HG02943 (cell line): ENCODE results near the gene ACSF3.
"Not testable (repeated sequence)": the region's sequence is repeated elsewhere in the genome, so short reads cannot be mapped to it uniquely, and the experiment has no call there.

Experiments
- ATAC-seq: cut with Tn5 transposase; IDR thresholded peaks from one replicate; pipeline ENCODE4 v1.9.1; 2021; ENCODE audit warnings: mild to moderate bottlenecking, low read depth, moderate library complexity; ENCODE audit not compliant: unreplicated experiment

ACSF3 gene

GRCh38 chr16:89092013-89092412, 1.6 kb upstream of the ACSF3 start:
- ATAC-seq: no peak

- ATAC-seq: not testable (repeated sequence)
Measured at GRCh38 chr16:89093252-89093601, 425 bp upstream of the ACSF3 start.

GRCh38 chr16:89094252-89094879, 714 bp downstream of the ACSF3 start:
- ATAC-seq: no peak

- no peak for ATAC-seq
Measured at GRCh38 chr16:89094880-89095258, 1.2 kb downstream of the ACSF3 start.

- ATAC-seq: no peak
Measured at GRCh38 chr16:89095491-89095951, 1.9 kb downstream of the ACSF3 start.

GRCh38 chr16:89096042-89096717, 2.5 kb downstream of the ACSF3 start:
- no peak for ATAC-seq

GRCh38 chr16:89096768-89097391, 3.2 kb downstream of the ACSF3 start:
- no peak for ATAC-seq

GRCh38 chr16:89097392-89097772, 3.7 kb downstream of the ACSF3 start:
- no peak for ATAC-seq

DNA sequence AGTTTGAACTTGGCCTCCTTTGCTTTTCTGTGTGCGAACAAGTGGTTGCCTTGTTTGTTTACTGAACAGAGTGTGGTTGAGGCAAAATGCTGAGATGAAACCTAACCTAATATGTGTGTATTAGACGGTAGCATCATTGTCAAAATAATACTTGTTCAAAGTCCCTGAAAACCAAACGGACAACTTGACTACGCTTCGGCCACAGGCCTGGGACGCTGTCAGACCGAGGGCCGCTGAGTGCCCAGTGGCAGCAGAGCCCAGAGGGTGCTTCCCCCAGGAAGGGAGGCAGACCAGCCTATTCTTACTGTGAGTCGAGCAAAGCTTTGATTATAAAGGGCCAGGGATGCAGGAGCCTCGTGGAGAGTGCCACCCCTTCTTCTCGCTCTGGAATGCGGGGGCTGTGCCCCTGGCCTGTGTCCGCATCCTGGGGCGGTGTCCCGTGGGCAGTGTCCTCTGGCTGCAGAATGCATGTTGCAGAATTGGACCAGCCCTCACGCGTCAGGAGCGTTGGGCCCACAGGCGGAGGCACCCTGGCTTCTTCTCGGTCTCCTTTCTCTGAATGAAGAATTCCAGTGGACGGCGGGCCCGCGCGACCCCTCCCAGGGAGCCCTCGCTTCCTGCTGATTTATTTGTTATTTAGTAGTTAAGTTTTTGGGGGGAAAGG, 5.2 kb downstream of the ACSF3 start:
- ATAC-seq: no peak

- no peak for ATAC-seq
Measured at GRCh38 chr16:89099905-89100304, 6.3 kb downstream of the ACSF3 start.

DNA sequence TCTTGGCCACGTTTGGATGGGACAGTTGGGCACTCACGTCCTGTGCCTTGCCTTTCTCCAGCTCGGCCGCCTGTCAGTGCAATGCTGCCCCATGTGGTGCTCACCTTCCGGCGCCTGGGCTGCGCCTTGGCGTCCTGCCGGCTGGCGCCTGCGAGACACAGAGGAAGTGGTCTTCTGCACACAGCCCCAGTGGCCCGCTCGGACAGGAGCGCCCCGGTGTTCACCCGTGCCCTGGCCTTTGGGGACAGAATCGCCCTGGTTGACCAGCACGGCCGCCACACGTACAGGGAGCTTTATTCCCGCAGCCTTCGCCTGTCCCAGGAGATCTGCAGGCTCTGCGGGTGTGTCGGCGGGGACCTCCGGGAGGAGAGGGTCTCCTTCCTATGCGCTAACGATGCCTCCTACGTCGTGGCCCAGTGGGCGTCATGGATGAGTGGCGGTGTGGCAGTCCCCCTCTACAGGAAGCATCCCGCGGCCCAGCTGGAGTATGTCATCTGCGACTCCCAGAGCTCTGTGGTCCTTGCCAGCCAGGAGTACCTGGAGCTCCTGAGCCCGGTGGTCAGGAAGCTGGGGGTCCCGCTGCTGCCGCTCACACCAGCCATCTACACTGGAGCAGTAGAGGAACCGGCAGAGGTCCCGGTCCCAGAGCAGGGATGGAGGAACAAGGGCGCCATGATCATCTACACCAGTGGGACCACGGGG, 7.1 kb downstream of the ACSF3 start:
- ATAC-seq: no peak

GRCh38 chr16:89101303-89102040, 7.8 kb downstream of the ACSF3 start:
- no peak for ATAC-seq

- ATAC-seq: no peak
Measured at GRCh38 chr16:89102041-89102471, 8.4 kb downstream of the ACSF3 start.

DNA sequence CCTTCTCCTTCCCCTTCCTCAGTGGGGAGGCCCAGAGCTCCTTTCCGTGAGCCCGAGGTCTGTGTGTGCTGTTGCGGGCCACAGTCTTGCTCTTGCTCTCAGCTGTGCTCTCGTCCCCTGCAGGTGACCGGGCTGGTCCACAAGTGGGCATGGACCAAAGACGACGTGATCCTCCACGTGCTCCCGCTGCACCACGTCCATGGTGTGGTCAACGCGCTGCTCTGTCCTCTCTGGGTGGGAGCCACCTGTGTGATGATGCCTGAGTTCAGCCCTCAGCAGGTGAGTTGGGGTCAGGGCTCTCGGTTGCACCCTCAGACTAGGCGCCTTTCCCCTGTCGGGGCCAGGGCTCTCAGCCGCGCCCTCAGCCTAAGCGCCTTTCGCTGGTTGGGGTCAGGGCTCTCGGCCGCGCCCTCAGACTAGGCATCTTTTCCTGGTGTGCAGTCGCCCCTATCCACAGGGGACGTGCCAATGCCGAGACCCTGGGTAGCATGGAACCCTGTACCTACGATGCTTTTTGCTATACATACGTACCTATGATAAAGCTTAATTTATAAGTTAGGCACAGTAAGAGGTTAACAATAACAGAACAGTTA, 8.9 kb downstream of the ACSF3 start:
- no peak for ATAC-seq

DNA sequence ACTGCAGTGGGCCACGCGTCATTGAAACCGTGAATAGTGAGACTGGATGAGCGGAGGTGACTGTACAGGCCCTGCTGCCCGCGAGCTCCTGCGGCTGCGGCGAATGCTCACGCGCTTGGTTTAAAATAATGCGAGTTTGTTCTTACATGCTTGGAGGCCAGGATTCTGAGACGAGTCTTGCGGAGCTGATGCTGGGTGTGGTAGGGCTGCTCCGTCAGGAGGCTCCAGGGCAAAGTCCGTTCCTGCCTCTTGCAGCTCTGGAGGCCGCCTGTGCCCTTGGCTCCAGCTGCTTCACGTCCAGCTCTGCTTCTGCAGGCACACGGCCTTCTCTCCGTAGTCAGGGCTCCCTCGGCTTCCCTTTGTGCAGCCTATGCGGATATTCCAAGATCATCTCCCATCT, 9.5 kb downstream of the ACSF3 start:
- no peak for ATAC-seq

GRCh38 chr16:89103781-89104180, 10.1 kb downstream of the ACSF3 start:
- no peak for ATAC-seq

GRCh38 chr16:89104303-89104702, 10.7 kb downstream of the ACSF3 start:
- no peak for ATAC-seq

- ATAC-seq: no peak
Measured at GRCh38 chr16:89104930-89105571, 11.4 kb downstream of the ACSF3 start.

- no peak for ATAC-seq
Measured at GRCh38 chr16:89105599-89106151, 12.0 kb downstream of the ACSF3 start.
